ENCODE data around the gene SDK2.
A peak's percentile ranks its signal among the peaks of the same experiment; 100 is the strongest.

SDK2 gene

DNA sequence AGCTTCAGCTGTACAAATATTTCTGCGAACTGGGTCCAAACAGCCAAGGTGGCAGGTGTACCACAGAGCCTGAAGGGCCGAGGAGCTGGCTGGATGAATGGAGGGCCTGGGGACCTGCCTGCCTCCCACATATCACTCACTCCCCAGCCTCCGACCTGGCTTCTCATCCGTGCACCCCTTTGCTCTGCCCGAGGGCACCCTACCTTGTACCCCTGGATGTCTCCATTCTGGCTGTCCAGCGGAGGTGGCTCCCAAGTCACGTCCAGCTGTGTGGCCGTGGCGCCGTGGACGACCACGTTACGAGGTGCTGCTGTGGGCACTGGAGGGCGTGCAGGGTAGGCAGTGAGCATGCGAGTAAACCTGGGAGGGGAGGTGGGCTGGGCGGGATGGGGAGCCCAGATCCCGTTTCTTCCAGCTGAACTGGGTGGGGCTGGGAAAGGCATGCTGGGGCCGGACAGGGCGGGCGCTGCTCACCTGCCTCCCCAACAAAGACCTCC is 265.2 kb downstream of the SDK2 start:
- DNase-seq = no peak

DNA sequence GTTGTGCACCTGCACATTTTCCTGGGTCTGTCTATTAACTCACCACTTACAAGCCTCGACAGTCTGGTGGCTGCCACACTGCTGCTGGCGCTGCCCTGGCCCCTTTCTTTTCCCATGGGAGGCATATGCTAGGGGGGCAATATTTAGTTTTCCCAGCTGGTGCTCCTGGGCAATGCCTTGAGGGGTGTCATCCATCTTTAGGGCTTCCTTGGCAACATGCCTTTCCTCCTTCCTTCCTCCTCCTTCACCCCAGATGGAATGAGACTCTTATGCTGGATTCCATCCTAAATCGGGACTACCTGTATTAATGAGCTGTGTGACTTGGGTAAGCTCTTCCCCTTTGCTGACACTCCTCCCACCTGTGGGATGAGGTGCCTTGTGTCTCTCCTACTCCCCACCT is 267.6 kb downstream of the SDK2 start:
- DNase-seq = no peak

DNA sequence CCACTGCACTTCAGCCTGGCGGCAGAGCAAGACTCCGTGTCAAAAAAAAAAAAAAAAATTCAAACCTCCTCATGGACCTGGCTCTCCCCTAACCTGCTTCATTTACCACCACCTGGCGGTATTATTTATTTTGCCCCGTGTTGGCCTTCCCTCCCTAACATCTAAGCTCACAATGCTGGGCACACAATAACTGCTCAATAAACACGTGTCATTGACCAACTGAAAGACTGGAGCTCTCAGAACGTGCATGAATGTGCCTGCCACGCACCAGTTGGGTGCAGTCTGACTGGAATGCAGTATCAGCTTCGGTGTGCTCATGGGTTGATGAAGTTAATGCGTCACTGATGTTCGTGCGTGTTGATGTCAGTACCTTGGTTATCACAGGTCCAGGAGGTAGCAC is 268.1 kb downstream of the SDK2 start:
- no peak for DNase-seq

DNA sequence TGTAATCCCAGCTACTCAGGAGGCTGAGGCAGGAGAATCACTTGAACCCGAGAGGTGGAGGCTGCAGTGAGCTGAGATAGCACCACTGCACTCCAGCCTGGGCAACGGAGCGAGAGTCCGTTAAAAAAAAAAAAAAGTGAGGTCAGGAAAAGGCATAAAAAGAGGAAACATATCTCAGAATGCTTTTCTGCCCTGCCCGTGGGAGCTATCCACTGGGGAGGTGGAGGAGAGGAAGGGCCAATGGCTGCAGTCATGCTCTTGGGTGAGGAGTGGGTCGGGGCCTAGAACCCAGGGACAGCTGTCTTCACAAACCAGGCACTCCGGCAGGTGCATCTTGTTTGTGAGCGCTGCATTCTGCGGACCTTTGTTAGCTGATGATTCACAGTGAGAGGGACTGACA is 272.4 kb downstream of the SDK2 start:
- no peak for DNase-seq

DNA sequence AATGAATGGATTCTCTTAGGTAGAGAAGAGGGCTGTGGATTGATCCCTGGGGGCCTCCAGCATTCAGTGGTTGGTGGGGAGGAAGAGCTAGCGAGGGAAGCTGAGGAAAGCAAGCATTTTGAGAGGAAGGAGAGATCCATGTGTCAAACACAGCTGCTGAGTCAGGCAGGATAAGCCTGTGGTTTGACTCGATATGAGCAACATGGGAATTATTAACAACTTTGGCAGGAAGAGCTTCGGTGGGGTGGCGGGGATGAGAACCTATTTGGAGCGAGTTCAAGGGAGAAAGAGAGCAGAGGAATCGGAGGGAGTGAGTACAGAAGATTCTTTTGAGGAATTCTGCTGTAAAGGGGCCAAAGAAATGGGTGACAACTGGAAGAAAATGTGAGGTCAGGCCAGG is 273.0 kb downstream of the SDK2 start:
- no peak for DNase-seq

DNA sequence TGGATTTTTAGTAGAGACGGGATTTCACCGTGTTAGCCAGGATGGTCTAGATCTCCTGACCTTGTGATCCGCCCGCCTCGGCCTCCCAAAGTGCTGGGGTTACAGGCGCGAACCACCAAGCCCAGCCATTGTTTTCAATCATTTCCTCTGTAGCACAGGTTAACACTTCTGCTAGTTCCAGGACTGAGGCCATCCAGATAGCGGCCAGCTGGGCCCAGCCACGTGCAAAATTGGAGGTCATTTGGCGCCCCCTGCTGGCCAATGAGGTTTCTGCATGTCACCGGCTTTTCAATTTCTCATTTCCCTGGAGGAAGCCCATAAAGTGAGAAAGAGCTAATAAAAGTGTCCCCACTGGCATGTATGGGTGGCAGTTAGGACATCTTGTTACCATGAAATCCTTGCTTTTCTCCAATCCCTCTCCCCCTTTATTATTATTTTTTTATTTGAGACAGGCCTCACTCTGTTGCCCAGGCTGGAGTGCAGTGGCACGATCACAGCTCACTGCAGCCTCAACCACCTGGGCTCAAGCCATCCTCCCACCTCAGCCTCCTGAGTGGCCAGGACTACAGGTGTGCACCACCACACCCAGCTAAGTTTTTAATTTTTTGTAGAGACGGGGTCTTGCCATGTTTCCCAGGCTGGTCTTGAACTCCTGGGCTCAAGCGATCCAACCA is 274.3 kb downstream of the SDK2 start:
- peak; percentile 83 for DNase-seq

DNA sequence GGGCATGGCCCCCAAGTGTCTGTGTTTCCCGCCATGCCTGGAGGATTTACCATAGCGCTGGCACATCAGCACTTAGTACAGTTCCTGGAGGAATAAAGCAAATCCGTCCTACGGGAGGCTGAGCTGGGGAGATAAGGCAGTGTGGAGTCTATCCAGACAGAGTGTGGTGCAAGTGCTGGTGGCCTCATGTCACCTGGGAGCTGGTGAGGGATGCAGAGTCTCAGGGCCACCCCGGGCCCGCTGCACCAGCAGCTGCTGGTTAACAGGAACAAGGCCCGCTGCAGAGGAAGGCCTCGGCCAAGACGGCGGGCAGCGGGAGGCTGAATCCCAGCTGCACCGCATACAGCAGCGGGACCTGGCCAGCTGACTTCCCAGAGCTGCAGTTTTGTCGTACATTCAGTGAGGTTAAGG is 275.1 kb downstream of the SDK2 start:
- DNase-seq = no peak

DNA sequence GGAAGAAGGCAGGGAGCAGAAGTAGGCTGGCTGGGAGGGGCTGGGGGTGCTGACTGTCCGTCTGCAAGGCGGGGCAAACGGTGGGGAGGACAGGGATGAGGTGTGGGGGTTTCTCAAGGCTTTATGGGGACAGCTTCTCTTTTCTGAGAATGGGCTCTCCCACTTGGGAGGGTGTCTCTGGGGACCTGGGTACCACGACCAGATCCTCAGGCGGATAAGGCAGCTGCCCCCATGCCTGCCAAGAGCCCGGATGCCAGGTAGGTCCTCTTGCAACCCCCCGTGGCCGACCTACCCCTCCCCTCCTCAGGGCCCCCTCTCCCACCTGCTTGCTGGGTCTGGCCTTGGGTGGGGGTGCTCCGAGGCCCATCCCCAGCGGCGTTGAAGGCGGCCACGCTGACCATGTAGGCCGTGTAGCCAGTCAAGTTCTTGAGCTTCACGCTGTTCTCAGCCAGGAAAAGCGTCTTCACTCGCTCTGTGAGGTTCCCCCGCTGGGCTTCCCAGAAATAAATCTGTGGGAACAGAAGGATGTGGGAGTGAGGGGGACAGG is 276.1 kb downstream of the SDK2 start:
- DNase-seq = no peak

DNA sequence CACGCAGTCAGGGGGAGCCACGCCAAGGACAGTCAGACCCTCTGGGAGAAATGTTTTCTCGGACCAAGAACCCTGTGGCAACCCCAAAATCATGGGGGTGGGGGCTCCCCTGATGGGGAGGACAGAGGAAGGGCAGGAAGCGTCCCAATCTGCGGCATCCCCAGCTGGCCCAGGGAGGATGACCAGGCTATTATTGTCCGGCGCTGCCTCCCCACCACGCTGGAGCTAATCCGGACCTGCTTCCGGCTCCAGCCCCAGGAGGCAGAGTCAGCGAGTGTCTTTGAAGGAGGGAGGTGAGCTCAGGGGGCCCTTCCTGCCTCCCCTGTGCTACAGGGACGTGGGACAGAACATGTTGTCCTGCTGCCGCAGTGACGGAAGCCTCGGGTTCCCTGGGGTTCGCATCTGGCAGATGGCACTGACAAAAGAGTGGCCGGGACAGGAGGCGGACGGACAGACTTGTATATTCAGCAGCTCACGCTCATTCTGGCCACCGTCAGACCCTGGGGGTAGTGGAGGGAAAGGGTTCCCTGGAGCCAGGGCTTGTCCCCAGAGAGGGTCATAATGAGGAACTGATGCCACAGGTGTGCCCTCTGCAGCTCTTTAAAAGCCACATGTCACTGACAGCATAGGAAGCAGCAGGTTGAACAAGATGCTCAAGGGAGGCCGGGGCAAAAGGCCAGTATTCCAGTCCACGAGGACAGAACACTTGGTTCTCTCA is 278.2 kb downstream of the SDK2 start:
- no peak for DNase-seq

DNA sequence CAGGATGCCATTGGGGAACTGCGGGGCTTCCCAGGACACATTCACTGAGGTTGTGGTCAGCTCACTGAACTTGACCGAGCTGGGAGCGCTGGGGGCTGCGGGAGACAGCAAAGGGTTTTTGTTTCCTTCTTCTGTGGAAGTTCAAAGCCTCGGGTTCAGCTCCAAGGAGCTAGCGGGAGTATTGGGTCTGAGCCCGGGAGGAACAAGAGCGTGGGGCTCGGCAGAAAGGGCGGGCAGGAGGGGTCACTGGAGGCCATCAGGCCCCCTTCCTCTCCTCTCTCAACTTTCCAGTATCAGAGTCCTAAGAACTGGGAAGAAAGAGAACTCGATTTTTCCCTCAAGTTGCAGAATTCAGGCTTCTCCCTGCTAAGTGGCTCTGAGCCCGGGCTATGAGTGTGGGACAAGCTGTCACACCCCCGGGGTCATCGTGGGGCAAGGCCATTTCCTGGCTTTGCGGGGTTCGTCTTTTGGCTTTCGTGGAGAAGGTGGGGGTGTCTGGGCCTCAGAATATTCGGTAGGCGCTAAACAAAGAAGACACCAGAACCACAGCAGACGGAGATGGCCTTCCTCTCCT is 278.9 kb downstream of the SDK2 start:
- DNase-seq = no peak

DNA sequence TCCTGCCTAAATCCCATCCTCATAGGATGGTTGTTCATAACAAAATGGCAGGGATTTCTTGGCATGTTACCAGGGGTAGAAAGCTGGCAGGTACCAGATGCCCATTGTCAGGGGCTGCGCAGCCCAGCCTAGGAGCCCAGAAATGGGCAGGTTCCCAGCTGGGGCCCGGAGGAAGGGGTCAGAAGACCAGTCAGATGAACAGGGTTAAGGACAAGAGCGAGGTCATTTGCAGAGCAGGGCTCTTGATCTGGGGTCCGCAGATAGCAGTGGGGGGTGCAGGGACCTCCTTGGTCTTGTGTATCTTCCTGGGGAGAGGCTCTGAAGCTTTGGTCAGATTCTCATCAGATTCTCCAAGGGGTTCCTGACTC is 280.1 kb downstream of the SDK2 start:
- DNase-seq = no peak

DNA sequence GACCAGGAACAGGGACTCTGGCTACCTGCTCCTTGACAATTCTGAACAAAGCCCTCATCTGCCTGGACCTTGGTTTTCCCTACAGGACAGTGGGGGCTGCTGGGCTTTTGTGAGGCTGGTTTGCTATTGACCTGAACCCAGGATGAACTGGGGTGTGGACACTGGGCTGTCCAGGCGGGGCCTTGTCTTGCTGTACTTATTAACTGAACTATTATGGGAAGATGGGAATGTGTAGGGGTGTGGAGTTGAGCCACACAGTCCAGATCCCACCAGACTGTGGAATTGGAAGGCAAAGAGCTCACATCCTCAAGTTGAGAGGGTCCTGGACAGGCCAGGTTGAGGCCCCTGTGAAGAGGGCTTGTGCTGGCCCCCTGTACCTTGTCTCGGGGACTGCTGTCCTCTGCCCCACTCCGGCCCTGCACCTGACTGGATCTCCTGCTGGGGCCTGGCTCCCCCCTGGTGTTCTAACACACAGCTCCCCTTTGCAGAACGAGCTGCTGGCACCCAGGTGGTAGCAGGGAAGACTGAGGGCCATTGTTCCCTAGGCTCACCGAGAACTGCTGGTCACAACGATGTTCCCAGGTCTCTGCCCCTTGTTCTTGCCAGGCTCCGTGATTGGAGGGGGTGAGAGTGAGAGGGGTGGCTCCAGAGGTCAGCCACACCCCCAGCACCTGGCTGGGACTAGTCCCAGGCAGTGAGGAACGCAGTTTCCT is 280.6 kb downstream of the SDK2 start:
- DNase-seq = no peak

DNA sequence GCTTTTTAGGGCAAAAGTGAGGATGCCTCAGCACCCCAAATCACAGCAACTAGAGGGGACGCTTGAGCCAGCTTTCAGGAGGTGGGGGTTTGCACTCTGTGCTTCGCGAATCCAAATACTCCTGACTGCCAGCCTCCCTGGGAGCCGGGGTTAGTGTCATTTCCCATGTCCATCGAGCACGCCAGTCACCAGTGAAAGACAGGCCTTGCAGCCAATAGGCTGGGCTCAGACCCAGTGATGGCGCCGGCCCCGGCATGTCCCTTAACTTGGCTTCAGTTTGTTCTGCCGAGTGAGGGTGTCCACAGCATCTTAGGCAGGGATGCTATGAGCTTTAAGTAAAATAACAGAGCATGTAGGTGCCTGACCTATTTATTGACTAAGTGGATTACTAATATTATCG is 281.5 kb downstream of the SDK2 start:
- DNase-seq = no peak

DNA sequence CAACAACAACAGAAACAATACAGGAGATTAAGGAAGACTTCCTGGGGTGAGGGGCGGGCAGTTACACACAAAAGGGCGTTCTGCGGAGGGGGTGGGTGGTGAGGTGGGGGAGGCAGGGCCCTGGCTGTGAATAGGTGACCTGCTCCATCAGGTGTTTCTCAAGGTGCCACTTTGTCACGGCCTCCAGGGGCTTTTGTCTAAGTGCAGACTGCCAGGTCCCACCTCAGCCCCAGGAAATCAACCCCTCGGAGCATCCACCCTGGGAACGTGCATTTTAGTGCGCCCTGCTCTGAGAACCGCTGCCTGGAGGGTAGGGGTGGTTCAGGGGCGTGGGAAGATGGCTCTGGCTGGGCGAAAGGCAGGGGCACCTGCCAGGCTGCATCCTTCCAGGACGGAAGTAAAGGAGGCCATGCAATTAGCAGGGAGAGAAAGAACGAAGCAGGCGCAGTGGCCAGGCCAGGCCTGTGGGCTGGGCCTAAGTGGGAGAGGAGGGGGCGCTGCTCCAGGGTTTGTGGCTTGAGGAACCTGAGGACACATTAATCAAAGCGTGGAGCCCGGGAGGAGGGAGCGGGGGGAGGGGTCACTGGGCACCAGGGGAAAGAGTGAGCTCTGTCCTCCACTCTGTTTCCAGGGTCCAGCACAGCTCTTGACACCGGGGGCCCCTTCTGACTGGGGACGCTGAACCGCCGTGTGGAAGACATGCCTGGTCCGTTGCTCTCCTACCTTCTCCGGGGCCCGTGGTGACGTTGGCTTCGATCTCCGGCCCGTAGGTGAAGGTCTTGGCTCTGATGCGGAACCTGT is 283.1 kb downstream of the SDK2 start:
- DNase-seq = no peak

DNA sequence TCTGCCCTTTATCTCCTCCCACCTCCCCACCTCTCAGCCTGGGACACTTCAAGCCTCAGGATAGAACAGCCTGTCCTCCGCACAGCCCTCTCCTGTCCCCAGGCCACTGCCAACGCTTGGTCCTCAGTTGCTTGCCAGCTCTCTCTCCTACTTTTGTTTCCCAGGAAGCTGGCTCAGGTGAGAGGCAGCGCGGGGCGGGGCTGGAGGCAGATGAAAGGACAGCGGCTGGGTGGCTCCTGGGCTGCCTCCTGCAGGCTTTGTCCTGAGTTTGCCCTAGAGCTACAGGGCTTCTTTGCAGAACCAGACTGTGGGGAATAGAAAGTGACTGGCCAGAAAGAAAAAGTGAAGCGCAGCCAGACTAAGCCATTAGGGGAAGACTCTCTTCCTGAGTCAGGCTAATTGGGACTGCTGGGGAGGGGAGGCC is 284.2 kb downstream of the SDK2 start:
- DNase-seq = no peak

DNA sequence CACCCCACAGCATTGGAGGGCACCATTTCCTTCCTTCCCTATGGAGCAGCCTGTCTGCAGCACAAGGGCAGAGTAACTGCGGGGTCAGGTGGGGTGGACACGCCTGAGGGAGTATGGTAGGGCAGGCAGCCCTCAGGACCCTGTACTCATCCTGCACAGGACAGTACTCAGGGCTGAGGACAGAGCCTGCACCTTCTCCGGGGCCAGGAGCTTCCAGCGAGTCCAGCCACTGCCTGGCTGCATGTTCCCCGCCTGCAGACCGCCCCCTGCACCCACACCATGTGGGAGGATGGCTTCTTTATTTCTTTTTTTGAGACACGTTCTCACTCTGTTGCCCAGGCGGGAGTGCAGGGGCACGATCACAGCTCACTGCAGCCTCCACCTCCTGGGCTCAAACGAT is 284.9 kb downstream of the SDK2 start:
- no peak for DNase-seq

DNA sequence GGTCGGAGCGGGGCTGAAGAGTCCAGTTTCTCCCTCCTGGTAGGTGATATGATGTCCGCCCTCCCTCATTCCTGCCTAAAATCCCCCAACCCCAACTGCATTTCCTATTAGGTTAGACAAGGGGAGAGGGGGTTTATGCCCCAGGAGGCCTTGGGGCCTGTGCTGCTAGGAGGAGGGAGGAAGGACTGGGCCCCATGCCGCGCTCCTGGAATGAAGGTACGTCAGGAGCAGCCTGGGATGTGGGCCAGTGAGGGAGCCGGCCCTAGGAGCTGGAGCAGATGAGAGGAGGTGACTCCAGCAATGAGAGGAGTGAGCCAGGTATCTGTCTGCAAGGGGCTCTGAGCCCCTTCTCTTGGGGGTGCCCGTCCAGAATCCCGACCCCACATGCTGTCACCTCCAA is 285.6 kb downstream of the SDK2 start:
- DNase-seq = no peak

DNA sequence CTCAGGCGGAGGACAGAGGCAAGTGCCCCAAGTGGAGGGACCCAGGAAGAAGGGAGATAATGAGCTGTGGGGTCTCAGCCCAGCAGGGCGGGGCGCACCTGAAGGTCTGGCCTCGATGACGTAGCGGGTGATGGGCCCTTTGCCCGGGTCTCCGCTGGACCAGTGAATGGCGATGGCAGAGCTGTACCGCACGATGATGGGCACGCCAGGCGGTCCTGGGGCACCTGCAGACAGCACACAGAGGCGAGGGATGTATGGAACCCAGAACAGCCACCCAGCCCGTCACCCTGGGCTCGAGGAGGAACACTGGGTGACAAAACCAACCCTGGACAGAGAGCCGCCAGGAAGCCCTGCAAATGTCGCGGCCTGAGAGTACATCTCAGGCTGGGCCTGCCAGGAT is 286.3 kb downstream of the SDK2 start:
- no peak for DNase-seq

DNA sequence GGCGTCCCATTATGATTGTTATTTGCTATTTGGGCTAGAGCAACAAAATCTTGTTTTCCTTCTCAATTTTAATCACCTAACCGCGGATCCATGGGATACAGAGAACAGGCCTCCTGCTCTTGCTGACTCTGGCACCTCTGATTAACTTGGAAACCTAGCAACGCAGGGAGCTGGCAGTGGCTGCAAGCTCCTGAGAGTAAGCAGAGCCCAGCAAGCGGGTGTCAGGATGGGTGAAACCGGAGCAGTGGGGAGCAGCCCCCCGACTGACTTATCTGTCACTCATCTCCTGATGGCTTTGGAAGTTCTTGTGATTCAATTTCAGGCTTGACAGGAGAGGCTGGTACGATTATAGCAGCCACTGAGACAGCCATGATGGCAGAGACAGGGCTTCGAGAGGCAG is 286.9 kb downstream of the SDK2 start:
- DNase-seq = no peak

DNA sequence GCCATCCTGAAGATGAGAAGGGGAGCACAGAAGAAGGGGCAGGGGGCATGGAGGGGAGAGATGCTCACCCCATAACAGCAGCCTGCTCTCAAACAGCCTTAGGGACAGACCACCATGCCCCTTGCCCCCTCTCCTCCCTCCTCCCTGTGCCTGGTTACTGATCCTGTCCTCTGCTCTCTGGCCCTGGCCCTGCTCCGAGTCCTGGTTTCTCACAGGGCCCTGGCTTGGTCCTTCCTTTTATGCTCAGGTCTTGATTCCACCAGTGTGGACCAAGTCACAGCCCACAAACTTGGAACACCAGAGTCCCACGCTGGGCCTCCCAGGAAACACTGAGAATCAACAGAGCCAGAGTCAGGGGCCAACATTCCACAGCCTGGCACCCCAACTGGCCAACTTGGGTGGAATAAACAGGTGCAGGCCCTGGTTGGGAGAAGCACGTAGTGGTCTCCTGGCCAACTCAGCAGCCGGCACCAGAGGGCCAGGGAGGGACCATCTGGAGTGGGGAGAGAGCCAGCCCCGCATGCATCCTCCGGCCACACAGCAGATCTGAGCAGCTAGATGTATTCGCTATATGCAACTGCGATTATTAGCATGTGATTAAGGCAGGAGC is 287.6 kb downstream of the SDK2 start:
- no peak for DNase-seq

DNA sequence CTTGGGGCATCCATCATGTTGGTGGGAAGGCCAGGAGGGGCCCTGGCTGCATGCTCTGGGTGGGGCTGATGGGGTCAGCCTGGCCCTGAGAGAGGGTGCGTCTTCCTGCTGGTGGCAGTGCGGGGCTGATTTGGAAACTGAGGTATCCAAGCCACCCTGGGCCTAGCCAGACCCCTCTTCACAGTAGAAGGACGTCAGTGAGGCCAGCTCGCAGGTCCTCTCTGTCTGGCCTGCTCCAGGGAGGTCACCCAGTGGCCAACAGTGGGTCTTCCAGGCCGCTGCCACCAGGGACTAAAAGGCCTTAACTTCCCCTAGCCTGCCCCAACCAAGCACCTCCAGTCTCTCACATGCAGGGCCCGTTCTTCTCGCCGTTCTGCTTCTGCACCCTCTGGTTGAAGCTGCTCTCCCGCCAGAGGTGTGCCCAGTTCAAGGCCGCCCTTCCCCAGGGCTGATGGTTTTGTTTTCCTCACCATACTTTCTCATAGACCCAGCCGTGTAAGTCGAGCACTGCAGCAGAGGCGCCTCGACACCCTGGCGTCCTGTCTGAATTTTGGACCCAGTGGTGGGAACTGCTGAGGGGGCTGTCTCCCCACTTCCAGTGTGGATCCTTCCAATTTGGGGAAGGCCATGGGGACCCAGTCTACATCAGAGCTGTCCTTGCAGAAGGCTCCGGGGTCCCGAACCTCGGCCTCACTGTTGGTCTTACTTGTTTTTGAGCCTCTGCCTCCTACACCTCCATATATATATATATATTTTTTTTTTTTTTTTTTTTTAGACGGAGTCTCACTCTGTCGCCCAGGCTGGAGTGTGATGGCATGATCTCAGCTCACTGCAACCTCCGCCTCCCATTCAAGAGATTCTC is 289.6 kb downstream of the SDK2 start:
- DNase-seq = no peak
